ENCODE measurements around the gene UGT1A4. TPM values are rescaled to one million over a fixed set of nuclear protein-coding genes. Genes with fewer than 3 reads are reported as not detected.
"Not testable (repeated sequence)": the region's sequence is repeated elsewhere in the genome, so short reads cannot be mapped to it uniquely, and the experiment has no call there.

Gene UGT1A4
- total RNA-seq, 2 experiments from 2014 or later = not detected

DNA sequence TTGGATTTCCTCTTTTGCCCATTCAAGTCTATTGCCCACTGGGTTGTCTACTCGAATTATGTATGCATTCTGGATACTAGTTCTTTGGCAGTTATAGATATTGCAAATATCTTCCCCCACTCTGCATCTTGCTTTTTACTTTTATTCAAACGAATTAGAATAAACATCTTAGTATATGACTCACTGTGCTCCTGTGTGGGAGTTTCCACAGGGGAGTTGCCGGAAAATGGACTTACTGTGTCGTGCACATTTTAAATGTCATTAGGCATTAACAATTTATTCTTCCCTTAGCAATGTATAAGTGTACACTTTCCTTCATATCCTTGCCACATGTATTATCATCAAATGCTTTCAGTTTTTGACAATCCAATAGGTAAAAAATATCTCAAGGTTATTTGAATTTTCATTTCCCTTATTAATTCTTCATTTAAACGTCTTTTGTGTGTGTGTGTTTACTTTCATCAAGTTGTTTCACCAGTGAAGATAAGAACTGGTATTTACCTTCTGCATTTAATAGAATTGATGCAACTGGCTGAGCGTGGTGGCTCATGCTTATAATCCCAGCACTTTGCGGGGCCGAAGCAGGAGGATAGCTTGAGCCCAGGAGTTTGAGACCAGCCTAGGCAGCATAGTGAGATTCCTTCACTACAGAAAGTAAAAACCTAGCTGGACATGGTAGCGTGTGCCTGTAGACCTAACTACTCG lies 10.4 kb upstream of the UGT1A4 start:
- ATAC-seq (no peak), DNase-seq (no peak)
- peaks cover 45% of the 10 kb centered on the region for H3K27me3 Mint-ChIP-seq
- no peaks in the 10 kb centered on the region for H3K9me3 Mint-ChIP-seq (ENCODE audit: low read depth)
- no peaks in the 10 kb centered on the region for H3K36me3 Mint-ChIP-seq
- no peak overlapping the region for H3K4me3 Mint-ChIP-seq
- CTCF ChIA-PET = no interaction called here
- no peak overlapping the region for H3K27ac Mint-ChIP-seq
- H3K4me1 Mint-ChIP-seq = no peaks in the 10 kb centered on the region

DNA sequence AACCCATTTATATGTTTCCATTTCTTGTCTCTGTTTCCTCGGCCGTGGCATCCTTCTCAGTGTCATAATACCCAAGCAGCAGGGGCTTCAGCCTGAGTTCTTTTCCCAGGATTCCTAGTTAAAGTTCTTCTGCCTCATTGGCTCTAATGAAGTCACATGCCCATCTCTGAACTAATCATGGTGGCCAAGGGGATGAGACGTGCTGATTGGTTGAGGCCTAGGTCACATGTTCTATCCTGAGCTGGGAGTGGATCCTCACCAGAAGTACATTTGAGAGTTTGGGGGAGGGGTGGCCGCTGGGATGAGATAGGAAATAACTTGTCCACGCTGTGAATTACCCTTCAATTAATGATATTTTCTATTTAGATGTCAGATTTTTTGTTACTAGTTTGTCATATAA lies 9.6 kb upstream of the UGT1A4 start:
- Mint-ChIP-seq H3K4me3 (no peak overlapping the region), H3K9me3 (ENCODE audit: low read depth) (no peaks in the 10 kb centered on the region), H3K27me3 (peaks cover 50% of the 10 kb centered on the region), H3K36me3 (no peaks in the 10 kb centered on the region), H3K27ac (no peak overlapping the region), H3K4me1 (peaks cover 6% of the 10 kb centered on the region)
- CTCF ChIA-PET = no interaction called here
- DNase-seq = no peak
- no peak for ATAC-seq

DNA sequence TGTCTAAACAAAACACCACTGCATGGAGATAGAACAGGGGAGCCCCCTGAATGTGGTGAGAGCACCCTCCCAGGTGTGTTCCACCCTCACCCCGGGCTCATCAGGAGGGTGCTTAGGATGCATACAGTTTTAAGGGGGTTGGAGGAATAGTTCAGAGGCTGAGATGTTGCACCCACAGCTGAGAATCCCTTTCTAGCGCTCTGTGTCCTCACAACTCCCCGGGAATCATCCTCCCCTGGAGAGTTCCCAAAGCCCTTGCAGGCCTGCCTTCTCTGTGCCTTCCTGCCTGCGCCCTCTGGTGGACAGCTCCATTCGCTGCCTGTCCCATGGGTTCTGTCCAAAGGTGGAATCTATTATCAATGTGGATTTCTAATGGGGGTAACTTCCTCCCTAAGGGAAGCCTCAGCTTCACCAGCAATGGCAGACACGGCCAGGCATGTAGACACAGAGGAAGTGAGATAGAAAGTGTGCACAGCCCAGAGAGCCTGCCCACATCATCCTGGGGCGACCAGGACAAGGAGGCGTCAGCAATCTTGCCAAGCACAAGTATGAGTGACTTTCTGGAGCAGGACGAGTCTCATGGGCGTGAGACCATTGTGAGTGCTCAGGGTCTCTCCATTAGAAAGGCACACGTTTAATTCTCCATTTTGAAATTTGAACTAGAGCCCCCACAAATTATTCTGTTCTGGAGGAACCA lies 7.1 kb upstream of the UGT1A4 start:
- ATAC-seq (peak; percentile 78), DNase-seq (peak; percentile 78)
- Mint-ChIP-seq H3K27ac (no peak overlapping the region), H3K27me3 (peaks cover 48% of the 10 kb centered on the region), H3K9me3 (ENCODE audit: low read depth) (no peaks in the 10 kb centered on the region), H3K4me3 (no peak overlapping the region), H3K4me1 (peaks cover 13% of the 10 kb centered on the region), H3K36me3 (no peaks in the 10 kb centered on the region)
- CTCF ChIA-PET = interaction anchor here (0.7 to 1.5 kb wide), 4 partner anchors 10 to 147 kb away, joined by 3 to 5 read pairs (median 4); partner anchors contain the start of gene UGT1A7

DNA sequence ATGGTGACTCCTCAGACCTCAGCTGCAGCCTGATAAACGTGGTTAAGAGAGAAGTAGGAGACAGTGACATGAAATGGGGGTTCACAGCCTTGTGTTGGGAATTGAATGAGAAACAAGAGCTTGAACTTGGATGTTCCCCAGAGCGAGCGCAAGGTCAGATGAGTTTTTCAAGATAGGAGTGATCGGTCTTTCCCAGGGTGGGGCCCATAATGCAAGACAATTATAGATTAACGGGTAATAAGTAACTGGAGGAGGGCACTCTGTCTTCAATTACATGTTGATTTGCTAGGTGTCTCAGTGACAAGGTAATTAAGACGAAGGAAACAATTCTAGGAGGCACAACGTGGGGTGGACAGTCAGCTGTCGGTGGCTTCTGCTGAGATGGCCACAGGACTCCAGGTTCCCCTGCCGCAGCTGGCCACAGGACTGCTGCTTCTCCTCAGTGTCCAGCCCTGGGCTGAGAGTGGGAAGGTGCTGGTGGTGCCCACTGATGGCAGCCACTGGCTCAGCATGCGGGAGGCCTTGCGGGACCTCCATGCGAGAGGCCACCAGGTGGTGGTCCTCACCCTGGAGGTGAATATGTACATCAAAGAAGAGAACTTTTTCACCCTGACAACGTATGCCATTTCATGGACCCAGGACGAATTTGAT lies 5.8 kb upstream of the UGT1A4 start, which contains the start of gene UGT1A5:
Gene UGT1A5, plus strand, starts transcription at position 297 of the 651 bp plus-strand sequence. Its CDS starts 85 bp downstream, at position 382.
- Mint-ChIP-seq H3K9me3 (ENCODE audit: low read depth) (no peaks in the 10 kb centered on the region), H3K36me3 (no peaks in the 10 kb centered on the region), H3K4me3 (no peak within 1 kb of the TSS), H3K4me1 (peaks cover 13% of the 10 kb centered on the region), H3K27me3 (peaks cover 45% of the 10 kb centered on the region), H3K27ac (no peak within 1 kb of the TSS)
- ATAC-seq = no peak
- CTCF ChIA-PET = interaction anchor here (1.3 to 1.5 kb wide), 2 partner anchors 9 to 148 kb away, joined by 4 to 5 read pairs; no protein-coding TSS in a partner anchor
- DNase-seq = no peak

DNA sequence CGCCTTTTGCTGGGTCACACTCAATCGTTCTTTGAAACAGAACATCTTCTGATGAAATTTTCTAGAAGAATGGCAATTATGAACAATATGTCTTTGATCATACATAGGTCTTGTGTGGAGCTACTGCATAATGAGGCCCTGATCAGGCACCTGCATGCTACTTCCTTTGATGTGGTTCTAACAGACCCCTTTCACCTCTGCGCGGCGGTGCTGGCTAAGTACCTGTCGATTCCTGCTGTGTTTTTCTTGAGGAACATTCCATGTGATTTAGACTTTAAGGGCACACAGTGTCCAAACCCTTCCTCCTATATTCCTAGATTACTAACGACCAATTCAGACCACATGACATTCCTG lies 5.3 kb upstream of the UGT1A4 start:
- no peaks in the 10 kb centered on the region for H3K9me3 Mint-ChIP-seq (ENCODE audit: low read depth)
- DNase-seq = no peak
- ATAC-seq = no peak
- H3K4me3 Mint-ChIP-seq = no peak overlapping the region
- H3K4me1 Mint-ChIP-seq = peaks cover 13% of the 10 kb centered on the region
- CTCF ChIA-PET = no interaction called here
- H3K27ac Mint-ChIP-seq = no peak overlapping the region
- H3K27me3 Mint-ChIP-seq = peaks cover 45% of the 10 kb centered on the region
- no peaks in the 10 kb centered on the region for H3K36me3 Mint-ChIP-seq

DNA sequence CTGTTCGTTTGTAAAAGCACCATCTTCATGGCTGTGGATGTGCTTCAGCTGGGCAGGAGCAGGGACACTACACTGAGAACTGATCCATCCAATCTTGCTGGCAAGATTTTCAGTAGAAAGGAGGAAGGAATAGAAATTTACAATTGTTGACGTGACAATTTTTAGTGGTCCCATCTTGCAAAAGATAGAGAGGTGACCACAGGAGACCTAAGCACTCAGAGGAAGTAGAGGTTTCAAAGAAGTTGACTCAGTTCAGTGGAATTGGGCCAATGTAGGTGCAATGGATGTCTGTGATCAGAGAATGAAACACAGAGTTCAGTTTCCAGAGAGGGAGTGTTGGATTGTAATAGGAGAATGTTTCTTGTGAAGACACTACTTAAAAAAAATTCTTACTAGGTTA lies 4.4 kb upstream of the UGT1A4 start:
- Mint-ChIP-seq H3K36me3 (no peaks in the 10 kb centered on the region), H3K27ac (no peak overlapping the region), H3K9me3 (ENCODE audit: low read depth) (no peaks in the 10 kb centered on the region), H3K4me3 (no peak overlapping the region), H3K27me3 (peaks cover 45% of the 10 kb centered on the region), H3K4me1 (peaks cover 13% of the 10 kb centered on the region)
- DNase-seq (no peak), ATAC-seq (peak; percentile 55)
- CTCF ChIA-PET = no interaction called here

GRCh38 chr2:233728723-233729301 lies 10.3 kb downstream of the UGT1A4 start, which contains the start of gene UGT1A3:
Gene UGT1A3 (plus strand): TSS chr2:233729042. CDS start chr2:233729127, 85 bp downstream.
- CTCF ChIA-PET = interaction anchor here (0.6 kb wide), 1 partner anchor 171 kb away, joined by 4 read pairs; no protein-coding TSS in a partner anchor
- ATAC-seq (no peak), DNase-seq (no peak)
- Mint-ChIP-seq H3K4me3 (no peak within 1 kb of the TSS), H3K4me1 (no peaks in the 10 kb centered on the region), H3K36me3 (no peaks in the 10 kb centered on the region), H3K27me3 (peaks cover 24% of the 10 kb centered on the region), H3K9me3 (ENCODE audit: low read depth) (no peaks in the 10 kb centered on the region), H3K27ac (no peak within 1 kb of the TSS)

DNA sequence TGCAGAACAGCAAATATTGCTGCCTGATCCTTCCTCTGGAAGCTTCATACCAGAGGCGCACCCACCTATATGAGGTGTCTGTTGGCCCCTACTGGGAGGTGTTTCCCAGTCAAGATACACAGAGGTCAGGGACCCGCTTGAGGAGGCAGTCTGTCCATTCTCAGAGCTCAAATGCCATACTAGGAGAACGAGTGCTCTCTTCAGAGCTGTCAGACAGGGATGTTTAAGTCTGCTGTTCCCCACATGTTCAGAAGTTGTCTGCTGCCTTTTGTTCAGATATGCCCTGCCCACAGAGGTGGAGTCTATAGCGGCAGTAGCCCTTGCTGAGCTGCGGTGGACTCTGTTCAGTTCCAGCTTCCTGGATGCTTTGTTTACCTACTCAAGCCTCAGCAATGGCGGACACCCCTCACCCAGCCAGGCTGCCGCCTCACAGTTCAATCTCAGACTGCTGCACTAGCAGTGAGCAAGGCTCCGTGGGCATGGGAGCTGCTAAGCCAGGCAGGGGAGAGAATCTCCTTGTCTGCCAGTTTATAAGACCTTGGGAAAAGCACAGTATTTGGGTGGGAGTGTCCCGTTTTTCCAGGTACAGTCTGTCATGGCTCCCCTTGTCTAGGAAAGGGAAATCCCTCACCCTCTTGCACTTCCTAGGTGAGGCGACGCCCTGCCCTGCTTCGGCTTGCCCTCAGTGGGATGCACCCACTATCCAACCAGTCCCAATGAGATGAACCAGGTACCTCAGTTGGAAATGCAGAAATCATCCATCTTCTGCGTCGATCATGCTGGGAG lies 18.5 kb downstream of the UGT1A4 start:
- H3K9me3 Mint-ChIP-seq (ENCODE audit: low read depth); CTCF ChIA-PET: not testable (repeated sequence)

DNA sequence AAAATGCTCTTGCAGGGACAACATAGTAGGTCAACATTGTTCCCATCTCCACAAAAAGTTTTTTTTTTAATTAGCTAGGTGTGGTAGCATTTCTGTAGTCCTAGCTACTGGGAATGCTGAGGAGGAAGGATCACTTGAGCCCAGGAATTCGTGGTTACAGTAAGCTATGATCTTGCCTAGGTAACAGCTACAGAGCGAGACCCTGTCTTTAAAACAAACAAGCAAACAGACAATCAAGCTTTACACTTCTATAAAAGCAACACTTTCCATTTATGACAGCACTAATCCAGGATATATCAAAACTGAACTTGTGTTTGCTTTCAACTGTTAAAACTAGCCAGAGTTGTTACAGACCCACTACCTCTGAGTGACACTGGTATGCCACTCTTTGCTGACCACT lies 22.3 kb downstream of the UGT1A4 start:
- DNase-seq (no peak), ATAC-seq (no peak)
- CTCF ChIA-PET = no interaction called here
- no peak overlapping the region for H3K4me3 Mint-ChIP-seq
- H3K36me3 Mint-ChIP-seq = no peaks in the 10 kb centered on the region
- H3K9me3 Mint-ChIP-seq (ENCODE audit: low read depth) = no peaks in the 10 kb centered on the region
- H3K27me3 Mint-ChIP-seq = peaks cover 31% of the 10 kb centered on the region
- H3K27ac Mint-ChIP-seq = no peak overlapping the region
- H3K4me1 Mint-ChIP-seq = no peaks in the 10 kb centered on the region

More for the DNA sequence above, 18.5 kb downstream of the UGT1A4 start:
- peaks cover 46% of the 10 kb centered on the region for H3K27me3 Mint-ChIP-seq
- not testable (repeated sequence) for H3K27ac Mint-ChIP-seq, H3K4me3 Mint-ChIP-seq, H3K4me1 Mint-ChIP-seq, ATAC-seq, DNase-seq, H3K36me3 Mint-ChIP-seq

GRCh38 chr2:233743464-233744259 lies 25.1 kb downstream of the UGT1A4 start:
- Mint-ChIP-seq H3K4me3 (no peak overlapping the region), H3K27ac (no peak overlapping the region), H3K9me3 (ENCODE audit: low read depth) (no peaks in the 10 kb centered on the region), H3K27me3 (peaks cover 27% of the 10 kb centered on the region), H3K4me1 (no peaks in the 10 kb centered on the region), H3K36me3 (no peaks in the 10 kb centered on the region)
- ATAC-seq (no peak), DNase-seq (no peak)
- CTCF ChIA-PET = no interaction called here

- DNase-seq (no peak), ATAC-seq (no peak)
- CTCF ChIA-PET = no interaction called here
- Mint-ChIP-seq H3K9me3 (ENCODE audit: low read depth) (peaks cover 4% of the 10 kb centered on the region), H3K4me3 (no peak overlapping the region), H3K27ac (no peak overlapping the region), H3K36me3 (no peaks in the 10 kb centered on the region), H3K27me3 (peaks cover 22% of the 10 kb centered on the region), H3K4me1 (no peaks in the 10 kb centered on the region)
Measured at GRCh38 chr2:233745073-233745755, 26.7 kb downstream of the UGT1A4 start.

DNA sequence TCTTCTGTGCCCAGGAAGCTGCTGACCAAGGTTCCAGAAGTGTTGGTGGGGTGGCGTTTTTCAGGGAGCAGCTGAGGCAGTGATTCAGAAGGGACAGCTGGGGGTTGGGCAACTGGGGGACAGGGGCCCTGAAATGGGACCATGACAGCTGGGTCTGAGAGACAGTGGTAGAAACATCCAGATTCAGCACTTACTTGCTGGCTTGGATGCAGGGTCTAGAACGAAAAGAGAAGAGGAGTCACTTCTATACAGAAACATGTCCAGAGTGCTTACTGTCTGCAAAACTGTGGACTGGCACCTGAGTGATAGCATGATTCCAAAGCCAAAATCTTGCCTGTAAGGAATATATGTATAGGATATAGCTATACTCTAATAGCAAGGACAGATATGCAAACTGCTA lies 27.3 kb downstream of the UGT1A4 start:
- H3K27ac Mint-ChIP-seq; H3K4me3 Mint-ChIP-seq; CTCF ChIA-PET; H3K4me1 Mint-ChIP-seq; H3K36me3 Mint-ChIP-seq; DNase-seq; ATAC-seq; H3K9me3 Mint-ChIP-seq (ENCODE audit: low read depth): not testable (repeated sequence)
- peaks cover 18% of the 10 kb centered on the region for H3K27me3 Mint-ChIP-seq

Data from activated CD8-positive, alpha-beta memory T cell treated with anti-CD3 and anti-CD28 coated beads, Interleukin-2, amount 10 ng/mL, durations not matched to agents 7 days and 5 days (primary cell).